Gastrocnemius medialis (tissue), 4 donors: ENCODE results near the gene GABBR2.

Experiments used
- CTCF ChIP-seq, 5 experiments: fragments of 450-650 bp in 3 of 5; fragments of 200-600 bp in 2 of 5; sonication (generic) in 2 of 5; IDR thresholded peaks in 4 of 5; conservative IDR thresholded peaks in 1 of 5; 1 replicate in 4 of 5; 2 replicates in 1 of 5; pipeline ENCODE4 v1.5.1; 2016 to 2019; ENCODE audit warnings: antibody characterized with exemption in 5 of 5, mild to moderate bottlenecking in 3 of 5, moderate library complexity in 3 of 5
- POLR2A ChIP-seq, 2 donors: fragments of 450-650 bp; IDR thresholded peaks; one replicate each; pipeline ENCODE4 v1.6.1; 2017; ENCODE audit warnings: antibody characterized with exemption in 2 of 2, mild to moderate bottlenecking in 2 of 2, moderate library complexity in 2 of 2

GRCh38 chr9:98611319-98611718 lies 97.4 kb downstream of the GABBR2 start:
- TF ChIP-seq CTCF (IDR thresholded peaks at IDR 0.05 in 4 of 5, conservative IDR thresholded peaks at IDR 0.05 in 1 of 5) (no peak), POLR2A (IDR thresholded peaks at IDR 0.05) (no peak)
